Left renal cortex interstitium (tissue), 4 donors: ENCODE measurements around the gene ARAP1. TPM values are rescaled to one million over a fixed set of nuclear protein-coding genes. Genes with fewer than 3 reads are reported as not detected.
A peak's percentile ranks its signal among the peaks of the same experiment; 100 is the strongest.

Experiments used
- DNase-seq, 4 donors: peaks; one replicate each; pipeline ENCODE4 v3.0.0-alpha.2; 2013; ENCODE audit warnings: low read depth in 4 of 4, low spot score in 2 of 4, missing footprints in 1 of 4
- polyA plus RNA-seq, 4 donors: library from polyadenylated mRNA; unstranded; fragments of 120-200 nt; gene quantifications; one replicate each; pipeline ENCODE4 v1.2.1, GENCODE V29; 2013; ENCODE audit not compliant: insufficient read length in 4 of 4

Gene ARAP1
- polyA plus RNA-seq, 4 donors: 69.0 to 85.0 (median 78.4) TPM

DNA sequence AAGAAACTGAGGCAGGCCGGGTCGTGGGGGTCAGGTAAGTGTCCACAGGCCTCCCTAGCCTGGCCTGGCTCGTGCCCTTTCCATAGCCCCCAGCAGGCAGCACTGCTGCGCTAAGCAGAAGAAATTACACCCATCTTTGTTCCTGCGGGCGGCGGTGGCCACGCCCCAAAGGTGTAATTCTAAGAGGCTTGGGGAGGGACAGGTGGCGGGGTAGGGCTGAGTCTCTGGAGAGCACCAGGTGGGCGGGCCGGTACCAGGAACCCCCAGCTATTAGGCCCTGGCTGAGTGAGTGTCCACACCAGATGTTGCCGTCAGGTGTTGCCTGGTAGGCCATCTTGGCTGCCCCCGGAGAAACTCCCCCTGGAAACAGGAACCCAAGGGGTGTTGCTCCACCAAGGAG, 12.3 kb upstream of the ARAP1 start:
- DNase-seq: no peak

DNA sequence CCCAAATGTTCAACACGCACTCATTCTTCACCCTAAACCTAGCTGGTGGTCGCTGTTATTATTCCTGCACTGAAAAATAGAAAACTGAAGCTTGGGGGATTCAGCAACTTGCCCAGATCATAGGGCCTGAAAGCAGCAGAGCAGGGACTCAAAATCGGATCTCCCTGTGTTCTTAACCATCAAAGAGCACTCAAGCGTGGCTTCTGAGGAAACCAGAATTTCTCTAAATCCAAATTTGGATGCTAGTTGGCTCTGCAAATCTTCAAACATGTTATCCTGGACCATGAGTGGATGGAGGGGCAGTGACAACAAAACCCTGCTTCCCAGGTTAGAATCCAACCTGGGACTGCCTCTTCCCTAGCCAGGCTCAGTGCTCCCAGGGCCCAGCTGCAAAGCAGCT, 11.6 kb upstream of the ARAP1 start:
- no peak for DNase-seq

DNA sequence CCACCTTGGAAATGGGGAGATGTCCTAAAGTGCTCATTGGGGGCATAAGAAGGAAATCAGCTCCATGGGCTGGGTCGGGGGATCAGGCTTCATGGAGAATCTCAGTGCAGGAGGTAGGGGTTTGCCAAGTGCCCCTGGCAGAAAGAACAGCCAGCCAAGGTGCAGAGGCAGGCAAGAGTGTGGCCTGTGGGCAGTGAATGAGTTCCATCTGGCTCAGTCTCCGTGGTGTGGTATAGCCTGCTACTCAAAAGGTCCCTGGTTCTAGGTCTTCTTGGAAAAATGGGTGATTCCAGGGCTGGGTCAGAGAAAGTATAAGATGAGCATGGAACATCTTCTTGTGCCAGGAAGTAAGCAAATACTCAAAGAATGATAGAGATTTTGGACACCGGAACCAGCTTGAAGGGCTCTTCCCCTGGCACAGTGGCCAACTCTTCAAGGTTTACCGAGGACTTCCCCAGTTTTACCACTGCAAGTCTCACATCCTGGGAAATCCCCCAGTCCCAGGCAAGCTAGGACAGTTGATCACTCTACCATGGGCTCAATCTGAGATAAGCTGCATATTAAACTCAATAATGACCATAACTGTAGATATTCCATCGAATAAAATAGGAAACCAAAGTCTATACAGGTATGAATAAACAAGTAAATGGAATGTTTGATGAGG, 10.6 kb upstream of the ARAP1 start:
- DNase-seq: no peak

DNA sequence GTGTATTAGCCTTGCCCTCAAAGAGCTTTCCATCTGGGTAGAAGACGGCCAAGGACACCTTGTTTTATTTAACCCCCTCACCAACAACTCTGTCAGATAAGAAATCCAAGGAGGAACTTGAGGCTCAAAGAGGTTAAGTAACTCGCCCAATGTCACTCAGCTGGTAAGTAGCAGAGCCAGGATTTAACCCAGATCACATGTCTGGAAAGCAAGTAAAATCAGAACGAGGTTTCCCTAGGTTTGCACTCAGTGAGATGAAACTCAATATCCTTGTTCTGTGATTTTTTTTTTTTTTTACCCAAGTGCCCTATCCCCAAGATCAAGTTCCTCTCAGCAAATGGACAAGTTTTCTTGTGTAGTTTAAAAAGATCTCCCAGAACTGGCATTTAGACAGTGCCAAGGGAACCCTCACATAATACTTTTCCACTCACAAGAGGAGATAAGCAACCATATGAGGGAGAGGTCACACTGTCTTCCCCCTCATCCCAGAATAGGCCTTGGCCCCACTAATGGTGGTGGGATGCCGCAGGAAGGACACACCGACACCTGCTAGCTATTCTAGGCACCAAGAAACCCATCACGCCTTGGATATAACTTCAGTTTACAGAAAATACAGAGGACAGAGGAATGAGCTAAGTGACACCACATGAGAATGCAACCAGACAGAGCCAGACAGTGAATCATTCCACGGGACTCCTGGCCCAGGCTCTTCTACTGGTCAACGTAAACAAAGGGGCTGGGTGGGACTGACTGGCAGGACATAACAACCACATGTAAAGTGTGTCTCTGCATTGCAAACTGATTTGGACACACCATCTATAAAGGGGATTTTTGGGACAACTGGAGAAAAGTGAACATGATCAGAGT, 8.6 kb upstream of the ARAP1 start:
- no peak for DNase-seq

DNA sequence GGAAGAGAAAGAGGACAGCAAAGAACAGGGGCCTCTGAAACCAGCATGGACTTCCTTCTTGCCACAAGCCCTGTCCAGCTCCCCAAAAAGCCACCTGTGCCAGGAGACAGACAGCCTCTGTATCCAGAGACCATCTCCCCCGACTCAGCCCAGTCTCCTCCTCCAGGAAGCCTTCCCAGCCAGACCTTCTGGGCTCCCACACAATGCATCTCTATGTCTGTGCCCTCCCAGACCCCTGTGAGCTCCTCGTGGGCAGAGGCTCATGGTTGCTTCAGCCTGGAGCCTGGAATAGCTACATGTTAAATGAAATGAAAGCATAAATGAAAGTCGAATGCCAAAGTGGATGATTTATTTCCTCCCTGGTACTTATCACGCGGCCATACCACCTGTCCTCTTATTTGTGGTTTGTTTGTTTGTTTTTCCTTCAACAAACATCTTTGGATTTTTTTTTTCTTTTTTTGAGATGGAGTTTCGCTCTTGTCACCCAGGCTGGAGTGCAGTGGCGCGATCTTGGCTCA, 7.3 kb upstream of the ARAP1 start:
- DNase-seq: no peak

DNA sequence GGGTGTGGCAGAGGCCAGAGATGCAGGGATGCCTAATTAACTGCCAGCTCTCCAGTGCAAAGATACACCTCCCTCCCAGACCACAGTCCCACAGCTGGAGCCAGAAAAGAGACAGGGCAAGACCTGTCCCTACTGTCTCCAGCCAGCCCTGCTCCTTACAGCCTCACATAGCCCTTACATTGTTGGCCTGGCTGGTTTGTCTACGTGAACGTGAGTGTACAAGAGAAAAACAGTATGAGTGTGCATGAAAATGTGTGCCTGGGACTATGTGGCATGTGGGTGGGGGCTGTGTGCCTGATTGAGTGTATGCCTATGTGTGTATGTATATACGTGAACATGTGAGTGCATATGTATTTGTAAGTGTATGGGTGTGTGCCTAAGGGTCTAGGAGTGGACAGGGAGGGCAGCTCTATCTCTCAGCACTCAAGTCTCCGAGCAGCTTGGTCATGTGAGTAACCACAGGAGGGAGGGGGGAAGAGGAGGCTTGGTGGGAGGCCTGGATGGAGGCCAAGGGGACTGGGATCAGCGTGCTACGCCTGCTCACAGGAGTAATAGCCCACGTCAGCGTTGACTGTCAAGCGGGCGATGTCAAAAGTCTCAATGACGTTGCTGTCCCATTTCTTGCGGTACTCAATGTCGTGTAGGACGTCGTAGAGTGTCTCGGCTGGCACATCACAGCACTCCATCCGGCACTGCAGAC, 6.6 kb upstream of the ARAP1 start:
- peak in 1 of 4 donors; percentile 56 for DNase-seq

DNA sequence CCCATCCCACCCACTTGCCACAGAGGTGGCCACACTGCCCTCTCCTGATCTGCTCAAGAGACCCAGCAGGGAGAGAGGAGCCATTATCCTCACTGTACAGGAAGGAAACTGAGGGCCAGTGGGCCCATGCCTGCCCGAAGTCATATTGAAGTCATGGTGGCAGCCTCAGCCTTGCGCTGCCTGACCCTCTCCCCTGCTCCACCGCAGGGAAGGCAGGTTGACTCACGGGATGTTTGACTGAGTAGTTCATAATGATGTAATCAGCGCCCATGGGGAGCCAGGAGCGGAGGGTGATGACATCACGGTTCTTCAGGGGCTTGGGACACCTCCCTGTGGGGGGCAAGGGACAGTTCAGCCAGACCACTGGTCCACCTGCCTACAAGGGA, 6.1 kb upstream of the ARAP1 start:
- no peak for DNase-seq

DNA sequence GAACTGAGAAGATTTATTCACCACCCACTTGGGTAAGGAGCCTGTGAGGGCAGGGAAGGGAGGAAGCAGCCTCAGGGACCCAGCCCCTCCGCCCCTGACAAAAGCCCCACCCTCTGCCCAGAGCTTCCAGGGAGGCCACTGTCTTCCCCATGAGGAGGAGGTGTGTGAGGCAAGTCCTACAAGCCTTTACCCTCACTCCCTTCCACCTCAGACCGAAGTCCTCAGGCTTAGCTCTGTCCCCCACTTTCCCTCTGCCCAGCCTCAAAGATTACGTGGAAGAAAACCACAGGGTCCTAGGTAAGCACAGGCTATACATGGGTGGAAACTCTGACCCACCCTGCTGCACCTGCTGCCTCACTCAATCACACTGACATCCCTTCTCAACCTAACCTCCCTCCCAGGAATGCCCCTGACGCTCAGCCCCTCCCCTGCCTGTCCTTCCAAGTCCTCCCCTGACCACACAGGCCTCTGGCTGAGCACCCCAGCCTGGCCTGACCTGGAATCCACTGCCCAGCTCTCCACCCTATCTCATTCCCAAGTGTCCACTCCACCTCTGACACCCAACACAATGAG, 3.6 kb upstream of the ARAP1 start:
- DNase-seq: no peak

DNA sequence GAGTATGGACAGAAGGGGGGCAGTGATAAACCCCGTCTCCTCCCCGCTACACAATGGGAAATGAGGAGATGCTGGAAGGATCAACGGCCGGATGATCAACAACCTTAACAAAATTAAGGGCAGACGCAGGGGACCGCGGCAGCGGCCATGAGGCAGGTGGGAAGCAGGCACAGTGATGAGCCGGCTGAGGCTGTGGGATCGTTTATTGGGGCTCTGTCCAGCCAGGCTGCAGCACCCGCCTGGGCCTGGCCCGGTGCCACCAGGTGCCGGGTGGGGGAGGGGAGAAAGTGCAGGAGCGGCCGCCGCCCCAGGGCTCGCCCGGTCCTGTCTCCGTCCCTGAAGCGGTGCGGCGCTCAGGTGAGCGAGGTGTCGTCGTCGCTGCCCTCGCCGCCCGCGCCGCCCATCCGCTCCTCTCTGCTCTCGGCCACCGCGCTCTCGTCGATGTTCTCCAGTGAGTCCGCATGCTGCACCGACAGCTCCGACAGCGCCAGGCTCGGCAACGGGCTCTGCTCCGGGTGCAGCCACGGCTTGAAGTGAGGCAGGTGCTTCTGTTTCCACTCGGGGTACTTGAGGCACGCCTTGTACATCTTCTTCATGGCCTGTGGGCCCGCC, 2.4 kb upstream of the ARAP1 start:
- no peak for DNase-seq

DNA sequence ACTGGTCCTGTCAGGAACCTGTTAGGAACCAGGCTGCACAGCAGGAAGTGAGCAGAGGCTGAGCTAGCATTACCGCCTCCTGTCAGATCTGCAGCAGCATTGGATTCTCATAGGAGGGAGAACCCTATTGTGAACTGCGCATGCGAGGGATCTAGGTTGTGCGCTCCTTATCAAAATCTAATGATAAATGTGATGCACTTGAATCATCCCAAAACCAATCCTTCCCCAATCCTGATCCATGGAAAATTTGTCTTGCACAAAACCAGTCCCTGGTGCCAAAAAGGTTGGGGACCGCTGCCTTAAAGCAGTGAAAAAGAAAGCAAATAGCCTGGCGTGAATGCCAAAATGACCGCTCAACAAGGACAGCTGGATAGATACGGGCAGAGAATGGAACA, 1.9 kb upstream of the ARAP1 start:
- no peak for DNase-seq

DNA sequence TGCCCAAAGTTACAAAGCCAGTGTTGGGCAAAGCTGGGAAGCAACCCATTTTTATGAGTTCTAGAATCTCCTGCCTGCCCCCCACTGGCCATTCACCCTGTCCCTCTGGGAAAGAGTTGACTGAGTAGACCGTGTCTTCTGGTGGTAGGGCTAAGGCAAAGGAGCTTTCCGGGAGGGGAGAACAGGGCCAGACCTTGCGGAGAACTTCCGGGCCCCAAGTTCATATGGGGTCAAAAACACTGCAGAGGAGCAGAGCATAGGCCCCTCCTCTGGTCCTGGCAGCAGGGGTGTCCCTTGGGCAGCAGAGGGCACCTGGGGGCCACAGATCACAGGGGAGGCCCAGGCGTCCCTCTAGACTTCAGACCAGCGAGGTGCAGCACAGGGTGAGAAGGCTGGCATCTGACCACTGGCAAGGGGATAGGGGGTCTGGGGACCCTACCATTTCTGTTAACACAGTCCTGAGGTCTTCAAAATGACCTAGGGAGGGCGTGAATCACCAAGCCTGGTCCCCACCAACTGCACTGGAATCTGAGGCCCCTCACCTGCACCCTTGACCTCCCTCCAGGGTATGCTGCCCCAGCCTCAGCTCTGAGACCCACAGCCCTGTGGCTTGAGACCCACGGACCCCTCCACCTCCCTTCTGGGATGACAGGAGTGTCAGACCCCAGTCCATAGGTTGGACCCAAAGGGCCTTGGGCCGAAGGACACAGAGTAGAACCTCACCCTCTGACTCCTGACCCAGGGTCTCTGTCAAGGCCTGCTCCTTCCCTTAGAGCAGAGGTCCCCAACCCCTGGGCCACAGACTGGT, 1.3 kb upstream of the ARAP1 start:
- no peak for DNase-seq

DNA sequence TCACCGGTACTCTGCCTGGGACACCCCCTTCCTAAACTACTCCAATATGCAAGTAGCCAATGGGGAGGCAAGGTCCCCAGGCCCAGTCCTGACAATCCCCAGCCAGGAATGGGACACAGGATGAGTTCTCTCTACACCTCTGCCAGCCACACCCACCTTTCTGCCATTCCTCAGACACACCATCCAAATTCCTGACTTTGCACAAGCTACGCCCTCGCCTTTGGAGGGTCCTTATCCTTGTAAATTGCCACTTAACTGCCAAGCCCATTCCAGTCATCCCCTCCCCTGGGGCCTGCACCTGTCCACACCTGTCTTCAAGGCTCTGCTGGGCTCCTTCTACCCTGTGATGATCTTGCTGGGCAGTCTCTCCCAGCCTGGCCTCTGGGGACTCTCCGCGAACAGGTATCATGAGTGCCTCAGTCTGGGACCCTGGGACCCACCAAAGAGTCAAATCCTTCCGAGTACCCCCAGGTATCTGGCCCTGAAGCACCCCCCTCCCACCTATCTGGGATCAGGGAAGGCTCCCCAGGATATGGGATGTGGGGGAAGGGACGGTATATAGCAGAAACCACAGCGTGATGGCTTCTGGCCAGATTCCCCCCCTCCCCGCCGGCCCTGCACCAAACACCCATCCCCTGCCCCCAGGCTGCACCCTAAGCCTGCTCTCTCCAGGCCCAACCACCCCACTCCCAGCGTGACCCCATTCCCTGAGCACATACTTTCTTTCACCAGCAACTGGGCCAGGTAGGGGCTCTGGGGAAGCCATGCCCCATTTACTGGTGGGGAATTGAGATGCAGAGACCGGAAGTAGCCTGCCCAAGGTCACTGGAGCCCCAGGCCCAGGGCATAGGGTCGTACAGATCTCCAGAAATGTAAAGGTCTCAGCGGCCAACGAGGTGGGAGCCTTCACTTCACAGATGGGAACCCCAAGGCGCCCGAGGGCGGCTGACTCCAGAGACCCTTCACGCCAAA, 806 bp downstream of the ARAP1 start:
- no peak for DNase-seq

DNA sequence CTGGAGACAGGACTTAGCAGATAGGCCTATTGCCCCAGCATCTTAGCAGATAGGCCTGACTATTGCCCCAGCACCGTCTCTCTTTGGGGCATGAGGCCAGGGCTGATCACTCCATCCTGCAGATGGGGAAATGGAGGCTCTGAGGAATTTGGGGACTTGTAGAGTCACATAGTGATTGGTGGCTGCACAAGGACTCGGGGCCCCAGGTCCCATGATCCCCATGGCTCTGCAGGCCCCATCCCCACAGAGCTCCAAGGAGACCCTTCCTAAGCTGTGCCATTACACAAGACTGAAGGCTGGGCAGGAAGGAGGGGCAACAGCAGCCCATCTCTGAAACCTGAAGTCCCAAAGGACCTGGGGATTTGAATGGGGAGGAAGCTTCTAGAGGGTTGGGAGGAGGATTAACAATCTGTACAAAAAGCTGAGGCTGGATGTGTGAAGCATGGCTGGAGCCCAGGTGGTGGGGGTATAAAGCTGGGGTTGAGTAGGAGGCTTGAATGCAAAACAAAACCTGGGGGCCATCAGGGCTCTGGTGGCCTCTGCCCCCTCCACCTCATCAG, 1.6 kb downstream of the ARAP1 start:
- DNase-seq: no peak

DNA sequence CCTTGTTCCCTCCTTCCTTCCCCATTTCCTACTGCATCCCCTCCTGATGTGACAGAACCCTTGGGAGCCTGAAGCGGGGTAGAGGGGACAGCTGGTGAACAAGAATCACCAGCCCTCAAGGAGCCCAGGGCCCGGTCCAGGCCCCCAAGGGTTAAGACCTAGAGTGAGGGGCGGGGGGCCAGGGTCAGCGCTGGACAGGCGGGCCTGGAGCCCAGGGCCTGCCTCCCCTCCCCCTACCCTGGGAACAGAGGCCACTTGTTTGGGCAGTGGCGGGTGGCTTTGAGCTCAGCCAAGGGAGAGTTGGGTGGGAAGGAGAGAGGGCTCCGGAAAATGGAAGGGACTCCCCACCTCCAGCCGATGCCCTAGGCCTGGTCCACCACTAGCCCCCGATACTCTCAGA, 2.1 kb downstream of the ARAP1 start:
- DNase-seq: no peak

DNA sequence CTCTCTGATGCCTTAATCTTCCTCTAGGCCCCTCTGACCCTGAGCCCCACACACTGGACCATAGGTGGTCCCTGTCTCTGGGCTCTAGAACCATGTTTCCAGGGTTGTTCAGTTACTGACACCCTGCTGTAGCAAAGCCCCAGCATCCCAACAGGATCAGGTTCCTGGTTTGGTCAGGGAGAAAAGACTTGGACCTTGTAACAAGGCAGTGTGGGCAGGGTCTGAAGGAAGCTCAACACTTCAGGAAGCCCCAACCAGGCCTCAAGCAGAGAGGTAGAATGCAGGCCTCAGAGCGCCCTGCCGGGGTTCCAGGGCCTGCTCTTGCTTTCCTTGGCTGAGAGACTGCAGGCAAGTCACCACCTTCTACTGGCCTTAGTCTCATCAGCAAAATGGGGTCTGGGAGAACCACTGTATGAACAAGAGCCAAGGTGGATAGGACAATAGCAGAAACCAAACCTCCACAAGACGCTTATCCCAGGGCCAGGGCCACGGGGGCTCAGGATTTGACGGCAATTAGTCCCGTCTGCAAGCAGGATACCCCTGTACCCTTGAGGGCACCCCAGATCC, 4.8 kb downstream of the ARAP1 start:
- DNase-seq: no peak

DNA sequence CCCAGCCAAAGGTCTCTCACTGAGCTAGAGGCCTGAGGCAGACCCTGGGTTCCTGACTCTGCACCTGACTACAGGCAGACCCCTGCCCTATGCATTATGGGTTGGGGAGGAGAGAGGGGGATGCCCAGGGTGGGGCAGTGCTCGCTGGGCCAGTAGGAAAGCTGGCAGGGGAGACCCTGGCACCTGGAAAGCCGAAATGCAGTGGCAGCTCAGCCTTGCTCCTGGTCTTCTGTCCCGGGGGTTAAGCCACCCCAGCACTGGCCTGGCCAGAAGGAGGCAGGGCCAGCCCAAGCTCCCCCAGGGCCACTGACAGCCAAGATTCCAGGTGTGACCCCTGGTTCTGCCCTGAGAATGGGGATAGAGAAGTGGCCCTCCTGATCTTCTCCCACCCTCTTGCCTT, 5.4 kb downstream of the ARAP1 start:
- no peak for DNase-seq

DNA sequence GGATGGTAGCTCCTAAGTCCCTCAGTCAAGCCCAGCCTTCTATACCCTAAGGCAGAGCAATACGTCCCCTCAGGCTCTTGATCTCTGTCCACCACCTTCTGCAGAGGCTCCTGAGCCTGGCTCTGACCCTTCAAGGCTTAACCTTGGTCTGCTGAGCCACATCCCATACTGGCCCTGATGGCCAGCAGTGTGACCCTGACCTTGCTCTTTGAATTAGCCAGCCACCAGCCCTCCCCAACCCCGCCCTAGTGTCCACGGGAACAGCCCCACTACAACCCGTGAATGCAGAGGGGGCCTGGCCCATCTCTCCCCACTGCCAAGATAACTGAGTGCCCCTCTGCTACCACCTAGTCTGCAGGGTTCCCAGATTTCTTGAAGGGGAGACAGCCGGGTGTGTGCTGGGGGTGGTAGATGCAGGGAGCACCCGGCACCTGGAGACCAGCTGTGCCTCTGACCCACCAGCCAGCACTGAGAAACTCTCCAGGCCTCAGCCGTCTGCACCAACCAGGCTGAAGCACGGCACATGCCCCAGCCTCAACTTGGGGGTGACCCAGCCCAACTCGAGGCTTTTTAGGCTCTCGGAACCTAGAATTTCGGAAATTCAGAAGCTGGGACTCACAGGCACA, 6.2 kb downstream of the ARAP1 start:
- DNase-seq: no peak

DNA sequence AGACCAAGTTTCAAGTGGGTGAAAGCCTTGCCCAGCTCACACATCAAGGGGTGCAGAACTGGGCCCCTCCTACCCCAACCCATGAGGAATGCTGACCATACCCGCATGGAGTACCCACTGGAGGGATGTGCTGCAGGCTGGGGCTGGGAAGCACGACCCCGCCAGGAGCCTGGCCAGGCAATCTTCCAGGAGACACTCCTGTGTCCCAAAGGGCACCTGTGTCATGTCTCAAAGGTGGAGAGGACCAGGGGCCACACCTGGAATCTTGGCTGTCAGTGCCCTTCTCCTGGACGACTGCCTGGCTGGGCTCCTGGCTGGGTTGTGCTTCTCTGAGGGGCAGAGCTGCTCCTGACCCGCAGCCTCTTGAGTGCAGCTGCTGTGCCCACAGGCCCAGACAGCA, 6.7 kb downstream of the ARAP1 start:
- no peak for DNase-seq
